ENCODE data around the gene SNX8.

The SNX8 gene

DNA sequence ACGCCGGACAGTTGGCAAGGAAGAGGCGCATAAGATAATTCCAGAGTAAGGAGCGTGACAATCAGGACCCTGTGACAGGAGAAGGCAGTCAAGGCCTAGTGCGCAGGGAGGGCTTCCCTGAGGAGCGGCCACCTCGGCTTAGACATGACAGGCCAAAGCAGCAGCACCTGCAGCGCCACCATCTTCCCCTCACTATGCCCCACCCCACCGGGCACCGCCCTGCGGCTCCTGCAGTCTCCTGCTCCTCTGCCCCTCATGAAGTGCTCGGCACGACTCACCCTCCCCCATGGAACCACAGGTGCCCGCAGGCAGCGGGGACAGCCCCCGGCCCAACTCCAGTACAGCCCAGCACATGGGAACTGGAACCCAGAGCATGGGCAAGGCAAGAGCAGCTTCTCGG, 93.3 kb downstream of the SNX8 start:
- DNase-seq (ENCODE audit: low spot score): no peak

DNA sequence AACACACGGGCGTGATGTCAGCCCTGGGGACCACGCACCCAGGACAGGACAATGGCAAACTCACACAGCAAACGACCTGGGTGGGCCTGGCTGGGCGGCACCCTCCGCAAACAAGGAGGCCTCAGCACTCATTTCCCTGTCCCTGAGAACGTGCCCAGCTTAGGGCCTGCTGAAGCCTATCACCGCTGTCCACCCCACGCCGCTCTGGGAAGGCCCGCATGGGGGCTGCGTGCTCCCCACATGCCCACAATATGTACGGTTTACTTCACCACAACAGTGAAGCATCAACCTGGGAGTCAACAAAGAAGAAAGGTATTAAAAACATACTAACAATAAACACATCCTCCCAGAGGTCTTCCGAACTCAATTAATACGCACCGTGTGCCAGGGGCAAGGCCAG, 93.7 kb downstream of the SNX8 start:
- DNase-seq (ENCODE audit: low spot score): no peak

GRCh38 chr7:2220030-2220429, 94.2 kb downstream of the SNX8 start:
- no peak for DNase-seq (ENCODE audit: low spot score)

DNA sequence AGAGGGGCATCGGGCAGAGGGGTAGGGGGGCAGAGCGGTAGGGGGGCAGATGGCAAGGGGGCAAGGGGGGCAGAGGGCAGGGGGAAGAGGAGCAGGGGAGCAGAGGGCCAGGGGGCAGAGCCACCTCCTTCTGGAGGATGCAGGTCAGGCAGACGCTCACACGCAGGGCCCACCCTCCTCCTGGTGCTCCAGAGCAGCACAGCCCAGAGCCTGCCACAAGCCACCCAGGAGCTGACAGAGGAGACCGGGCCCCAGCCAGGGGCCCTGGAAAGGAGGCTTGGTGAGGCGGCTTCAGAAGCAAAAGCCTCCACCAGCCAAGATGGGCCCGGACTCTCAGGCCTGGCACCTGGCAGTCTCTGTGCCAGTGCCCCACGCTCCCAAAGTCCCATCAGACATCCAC, 94.6 kb downstream of the SNX8 start:
- no peak for DNase-seq (ENCODE audit: low spot score)

- DNase-seq (ENCODE audit: low spot score): no peak
These were observed 95.1 kb downstream of the SNX8 start for GRCh38 chr7:2219136-2219535.

DNA sequence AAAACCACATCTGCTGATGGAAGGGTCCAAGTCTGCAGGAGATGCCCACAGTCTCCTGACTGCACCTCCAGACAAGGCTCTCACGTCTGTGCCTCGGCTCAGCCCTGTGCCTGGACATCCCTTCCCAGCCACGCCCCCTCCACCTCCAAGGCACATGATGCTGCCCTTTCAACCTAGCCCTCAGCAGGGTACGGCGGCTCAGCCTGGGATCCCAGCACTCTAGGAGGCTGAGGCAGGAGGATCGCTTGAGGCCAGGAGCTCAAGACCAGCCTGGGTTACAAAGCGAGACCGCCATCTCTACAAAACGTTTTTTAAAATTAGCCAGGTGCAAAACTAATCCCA, 95.8 kb downstream of the SNX8 start:
- DNase-seq (ENCODE audit: low spot score): no peak

- DNase-seq (ENCODE audit: low spot score): no peak
These were observed 96.4 kb downstream of the SNX8 start for GRCh38 chr7:2217716-2218443.

DNA sequence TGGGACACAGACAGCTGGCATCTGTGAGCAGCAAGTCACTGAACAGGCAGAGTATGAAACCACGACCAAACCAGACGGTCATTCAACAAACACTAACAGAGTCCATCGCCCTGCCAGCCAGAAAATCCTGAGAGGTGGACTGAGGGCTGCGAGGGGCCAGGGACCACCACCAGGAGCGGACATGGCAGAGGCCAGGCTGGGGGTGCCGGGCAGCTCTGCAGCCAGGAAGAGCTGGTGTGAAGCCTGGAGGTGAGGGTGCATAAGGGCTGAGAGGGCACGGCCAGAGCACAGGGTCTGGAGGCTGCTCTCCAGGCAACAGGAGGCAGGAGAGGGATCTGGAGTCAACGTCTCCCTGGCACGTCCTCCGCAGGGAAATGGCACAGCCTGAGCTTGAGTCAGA, 97.0 kb downstream of the SNX8 start:
- no peak for DNase-seq (ENCODE audit: low spot score)

DNA sequence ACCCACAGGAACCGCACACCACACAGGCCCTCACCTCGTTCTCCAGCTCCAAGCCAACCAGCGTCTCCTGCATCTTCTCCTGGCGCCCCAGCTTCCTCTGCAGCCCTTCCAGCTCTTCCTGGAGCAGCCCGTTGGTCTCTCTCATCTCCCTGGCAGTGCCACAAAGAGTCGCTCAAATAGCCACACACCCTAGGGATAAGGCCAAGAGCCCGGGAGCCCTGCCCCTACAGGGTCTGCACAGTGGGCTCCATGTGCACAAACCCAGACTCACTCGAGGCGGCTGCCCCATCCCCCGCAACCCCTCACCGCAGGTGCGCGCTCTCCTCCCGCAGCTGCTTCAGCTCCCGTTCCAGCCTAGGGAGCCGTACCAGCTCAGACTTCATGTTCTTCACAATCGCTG, 98.4 kb downstream of the SNX8 start:
- DNase-seq (ENCODE audit: low spot score): no peak

- DNase-seq (ENCODE audit: low spot score): no peak
These were observed 99.6 kb downstream of the SNX8 start for GRCh38 chr7:2214636-2215035.

GRCh38 chr7:2213551-2214215, 100.6 kb downstream of the SNX8 start:
- no peak for DNase-seq (ENCODE audit: low spot score)

DNA sequence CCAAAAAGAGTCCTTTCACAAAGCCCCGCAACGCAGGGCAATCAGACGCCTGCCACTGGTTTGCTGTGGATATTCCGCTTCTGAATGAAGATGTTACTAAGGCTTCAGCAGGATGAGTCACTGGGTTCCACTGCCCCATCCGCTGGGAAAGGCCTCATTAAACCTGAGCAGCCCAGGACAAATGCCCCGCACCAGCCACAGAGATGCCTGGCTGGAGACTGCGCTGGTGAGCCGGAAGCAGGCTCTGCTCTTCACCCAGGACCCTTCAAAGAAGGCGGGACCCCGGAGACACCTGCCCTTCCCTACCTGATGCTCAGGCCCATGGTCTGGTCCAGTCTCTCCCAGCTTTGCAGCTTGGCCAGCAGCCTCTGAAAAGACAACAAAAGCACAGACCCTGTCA, 101.3 kb downstream of the SNX8 start:
- no peak for DNase-seq (ENCODE audit: low spot score)

- DNase-seq (ENCODE audit: low spot score): no peak
These were observed 102.3 kb downstream of the SNX8 start for GRCh38 chr7:2211926-2212325.

GRCh38 chr7:2211259-2211880, 102.9 kb downstream of the SNX8 start:
- DNase-seq (ENCODE audit: low spot score): no peak

- no peak for DNase-seq (ENCODE audit: low spot score)
These were observed 103.5 kb downstream of the SNX8 start for GRCh38 chr7:2210551-2211258.

DNA sequence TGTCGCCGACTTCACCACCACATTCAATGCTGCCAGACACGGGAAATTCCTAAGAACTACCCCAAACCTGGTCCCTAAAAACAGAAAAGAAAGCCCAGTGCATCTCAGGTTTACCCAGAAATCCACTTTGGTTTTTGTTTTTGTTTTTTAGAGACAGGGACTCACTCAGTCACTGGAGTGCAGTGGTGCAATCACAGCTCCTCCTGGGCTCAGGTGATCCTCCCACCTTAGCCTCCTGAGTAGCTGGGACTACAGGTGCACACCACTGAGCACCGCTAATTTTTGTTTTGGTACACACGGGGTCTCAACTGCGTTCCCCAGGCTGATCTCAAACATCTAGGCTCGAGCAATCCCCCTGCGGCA, 104.3 kb downstream of the SNX8 start:
- DNase-seq (ENCODE audit: low spot score): no peak

DNA sequence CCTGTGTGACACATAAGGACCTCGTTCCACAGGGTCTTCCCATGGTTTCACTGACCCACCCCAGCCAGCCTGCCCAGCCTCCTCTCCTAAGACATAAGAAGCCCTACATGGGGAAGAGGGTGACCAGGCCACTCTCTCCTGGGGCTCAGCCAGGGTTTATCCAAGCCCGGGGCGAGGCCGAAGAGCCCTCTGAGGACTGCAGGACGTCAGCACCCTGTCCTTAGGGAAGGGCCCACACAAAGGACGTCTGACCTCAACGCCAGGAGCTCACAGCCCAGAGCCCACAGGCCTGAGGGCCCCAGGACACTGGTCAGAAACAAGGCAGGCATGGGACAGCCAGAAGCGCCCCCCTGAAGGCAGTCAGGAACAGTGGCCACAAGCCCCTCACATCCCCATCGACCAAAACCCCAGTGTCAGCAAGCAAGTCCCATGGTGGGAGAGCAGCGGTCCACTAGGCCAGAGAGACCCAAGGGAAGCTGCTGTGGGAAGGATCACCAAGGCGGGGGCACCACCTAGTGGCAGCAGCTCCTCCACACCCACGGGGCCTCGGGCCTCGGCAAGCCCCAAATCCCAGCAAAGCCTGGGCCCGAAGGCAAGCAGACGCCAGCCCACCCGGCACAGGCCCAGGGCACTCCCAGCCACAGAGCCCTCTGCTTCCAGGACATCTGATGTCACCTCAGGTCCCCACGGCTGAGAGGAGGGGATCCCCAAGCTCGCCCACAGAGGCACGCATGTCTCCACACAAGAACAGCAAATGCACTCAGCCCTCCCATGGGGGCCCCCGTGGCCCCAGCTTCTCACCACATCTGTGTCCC, 104.9 kb downstream of the SNX8 start:
- peak; percentile 96 for DNase-seq (ENCODE audit: low spot score)

DNA sequence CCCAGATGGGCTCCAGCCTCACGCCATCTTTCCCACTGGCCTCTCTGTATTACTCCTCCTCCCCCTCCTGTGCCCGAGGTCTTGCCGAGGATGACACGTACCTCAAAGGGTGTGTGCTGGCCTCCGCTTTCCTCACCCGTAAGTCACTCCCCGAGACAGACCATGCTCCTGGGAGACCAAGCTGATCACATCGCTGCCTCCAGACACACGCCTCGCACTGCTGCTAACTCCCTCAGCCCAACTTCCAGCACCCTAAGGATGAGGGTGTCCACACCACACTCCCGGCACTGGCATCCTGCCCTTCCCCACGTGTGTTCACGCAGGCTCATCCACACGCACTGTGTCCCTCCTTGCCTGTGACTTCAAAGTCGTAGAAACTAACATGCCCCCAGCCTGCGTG, 105.5 kb downstream of the SNX8 start:
- no peak for DNase-seq (ENCODE audit: low spot score)

GRCh38 chr7:2205036-2205780, 109.0 kb downstream of the SNX8 start:
- no peak for DNase-seq (ENCODE audit: low spot score)

- DNase-seq (ENCODE audit: low spot score): no peak
These were observed 109.8 kb downstream of the SNX8 start for GRCh38 chr7:2204446-2204845.

DNA sequence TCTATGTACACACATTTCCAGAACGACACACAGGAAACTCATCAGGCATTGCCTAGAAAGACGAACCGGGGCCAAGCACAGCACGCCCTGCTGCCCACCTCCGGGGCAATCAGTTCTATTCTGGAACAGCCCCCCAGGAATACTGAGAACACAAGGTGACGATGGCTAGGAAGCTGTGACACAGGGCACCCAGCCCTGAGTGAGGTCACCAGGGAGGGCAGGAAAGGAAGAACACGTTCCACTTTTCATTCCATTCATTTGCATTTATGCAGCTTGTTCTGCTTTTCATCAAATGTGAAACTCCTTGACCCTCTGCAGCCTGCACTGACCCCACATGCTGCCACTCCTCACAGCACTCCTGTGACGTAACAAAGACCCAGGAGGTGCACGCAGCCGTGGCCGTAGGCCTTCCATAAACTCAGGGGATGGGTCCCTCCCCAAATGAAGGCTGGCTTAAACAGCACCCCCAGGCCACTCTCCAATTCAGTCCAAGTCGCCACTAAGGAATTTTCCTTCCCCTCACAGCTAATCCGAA, 110.4 kb downstream of the SNX8 start:
- DNase-seq (ENCODE audit: low spot score): no peak

Measured in HuH-7 (cell line).